Activated CD4-positive, alpha-beta memory T cell treated with anti-CD3 and anti-CD28 coated beads, Interleukin-2, amount 10 ng/mL, durations not matched to agents 7 days and 5 days (primary cell): Measurements from ENCODE around the gene TENM3. TPM values are rescaled to one million over a fixed set of nuclear protein-coding genes. Genes with fewer than 3 reads are reported as not detected.

Source experiments
- CTCF ChIA-PET: fragments of 350-600 bp; sonication (Branson Sonifier 250); formaldehyde crosslinking; loops from one replicate; lab custom pipeline; 2021; ENCODE audit warnings: antibody characterized with exemption, inconsistent platforms; lab: Charles Lee
- POLR2A ChIA-PET: fragments of 350-600 bp; sonication (Branson Sonifier 250); formaldehyde crosslinking; loops from one replicate; lab custom pipeline; 2021; ENCODE audit warnings: antibody characterized with exemption; lab: Charles Lee
- DNase-seq: peaks from one replicate; pipeline ENCODE4 v3.0.0-alpha.2; 2020
- H3K27ac Mint-ChIP-seq: one replicate; pipeline ENCODE4 v1.8.0; 2021; ENCODE audit warnings: mild to moderate bottlenecking, mixed read lengths
- H3K27me3 Mint-ChIP-seq: one replicate; pipeline ENCODE4 v1.8.0; 2021; ENCODE audit warnings: mixed read lengths
- H3K36me3 Mint-ChIP-seq: one replicate; pipeline ENCODE4 v1.8.0; 2021; ENCODE audit warnings: low read depth, mixed read lengths
- H3K4me1 Mint-ChIP-seq: one replicate; pipeline ENCODE4 v1.8.0; 2021; ENCODE audit warnings: mixed read lengths
- H3K4me3 Mint-ChIP-seq: one replicate; pipeline ENCODE4 v1.8.0; 2021; ENCODE audit warnings: mild to moderate bottlenecking, mixed read lengths
- H3K9me3 Mint-ChIP-seq: one replicate; pipeline ENCODE4 v1.8.0; 2021; ENCODE audit warnings: mixed read lengths
- total RNA-seq, 2 experiments: library from RNA; stranded (reverse); gene quantifications; one replicate each; pipeline ENCODE4 v1.2.3, GENCODE V29; 2021

TENM3 gene
- total RNA-seq, 2 experiments from 2014 or later, result not detected

- Mint-ChIP-seq H3K36me3 (no peaks in the 10 kb centered on the region), H3K27me3 (no peaks in the 10 kb centered on the region), H3K27ac (no peak overlapping the region), H3K4me1 (no peaks in the 10 kb centered on the region), H3K4me3 (no peak overlapping the region), H3K9me3 (no peaks in the 10 kb centered on the region)
- CTCF ChIA-PET, result no interaction called here
- POLR2A ChIA-PET, result no interaction called here
- DNase-seq, result no peak
Measured at GRCh38 chr4:182627996-182628395, 384.8 kb downstream of the TENM3 start.

DNA sequence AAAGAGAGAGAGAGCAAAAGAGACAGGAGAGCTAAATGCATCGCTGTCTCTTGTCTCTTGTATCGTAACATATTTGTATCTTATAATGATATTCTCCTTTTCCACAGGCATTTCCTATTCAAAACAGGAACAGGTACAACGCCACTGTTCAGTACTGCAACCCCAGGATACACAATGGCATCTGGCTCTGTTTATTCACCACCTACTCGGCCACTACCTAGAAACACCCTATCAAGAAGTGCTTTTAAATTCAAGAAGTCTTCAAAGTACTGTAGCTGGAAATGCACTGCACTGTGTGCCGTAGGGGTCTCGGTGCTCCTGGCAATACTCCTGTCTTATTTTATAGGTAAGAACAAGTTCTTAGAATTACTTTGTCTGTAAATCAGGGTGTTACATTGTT lies 385.3 kb downstream of the TENM3 start:
- ChIA-PET POLR2A (no interaction called here), CTCF (no interaction called here)
- Mint-ChIP-seq H3K4me3 (no peak overlapping the region), H3K9me3 (no peaks in the 10 kb centered on the region), H3K4me1 (no peaks in the 10 kb centered on the region), H3K36me3 (no peaks in the 10 kb centered on the region), H3K27me3 (no peaks in the 10 kb centered on the region), H3K27ac (no peak overlapping the region)
- DNase-seq, result no peak

DNA sequence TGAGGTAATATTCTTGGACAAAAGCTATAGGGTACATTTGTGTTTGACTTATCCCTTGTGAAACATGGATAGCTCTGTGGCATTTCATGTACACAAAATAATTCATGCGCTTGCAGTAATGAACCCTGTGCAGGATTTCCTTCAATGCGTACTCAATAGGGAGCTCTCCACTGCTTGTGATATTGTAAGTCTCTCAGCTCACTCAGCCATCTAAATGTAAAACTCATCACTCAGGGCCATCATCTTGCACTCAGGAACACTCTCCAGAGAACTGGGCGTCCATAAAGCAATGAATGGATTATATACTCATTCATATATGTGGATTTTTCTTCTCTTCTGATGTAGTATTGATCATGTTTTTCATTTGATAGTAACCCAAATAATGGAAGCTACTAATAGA lies 385.9 kb downstream of the TENM3 start:
- H3K27me3 Mint-ChIP-seq, result no peaks in the 10 kb centered on the region
- H3K9me3 Mint-ChIP-seq, result no peaks in the 10 kb centered on the region
- no peak overlapping the region for H3K27ac Mint-ChIP-seq
- H3K36me3 Mint-ChIP-seq, result no peaks in the 10 kb centered on the region
- DNase-seq, result no peak
- ChIA-PET POLR2A (no interaction called here), CTCF (no interaction called here)
- no peak overlapping the region for H3K4me3 Mint-ChIP-seq
- no peaks in the 10 kb centered on the region for H3K4me1 Mint-ChIP-seq

DNA sequence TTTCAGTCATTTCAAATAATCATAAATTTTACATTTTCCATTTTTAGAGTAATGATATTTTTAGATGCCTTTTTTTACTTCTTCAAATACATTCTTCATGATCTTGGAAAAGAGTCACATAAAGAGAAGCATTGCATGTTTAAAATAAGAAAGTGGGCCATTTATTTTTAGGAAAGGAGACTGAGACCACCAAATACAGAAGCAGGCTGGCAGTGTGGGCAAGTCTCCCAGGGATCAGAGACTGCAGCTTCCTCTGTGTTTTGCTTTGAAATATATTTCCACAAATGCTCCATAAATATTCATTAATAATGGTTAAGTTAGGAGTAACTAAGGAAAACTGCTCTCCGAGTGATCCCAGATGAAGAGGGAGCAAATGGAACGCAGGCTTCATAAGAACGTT lies 397.3 kb downstream of the TENM3 start:
- Mint-ChIP-seq H3K9me3 (no peaks in the 10 kb centered on the region), H3K36me3 (no peaks in the 10 kb centered on the region), H3K4me1 (no peaks in the 10 kb centered on the region), H3K27ac (no peak overlapping the region), H3K27me3 (no peaks in the 10 kb centered on the region), H3K4me3 (no peak overlapping the region)
- no peak for DNase-seq
- CTCF ChIA-PET, result no interaction called here
- POLR2A ChIA-PET, result no interaction called here

GRCh38 chr4:182640932-182641331 lies 397.7 kb downstream of the TENM3 start:
- Mint-ChIP-seq H3K27ac (no peak overlapping the region), H3K9me3 (no peaks in the 10 kb centered on the region), H3K4me3 (no peak overlapping the region), H3K27me3 (no peaks in the 10 kb centered on the region), H3K36me3 (no peaks in the 10 kb centered on the region), H3K4me1 (no peaks in the 10 kb centered on the region)
- ChIA-PET CTCF (no interaction called here), POLR2A (no interaction called here)
- no peak for DNase-seq

GRCh38 chr4:182642831-182643230 lies 399.6 kb downstream of the TENM3 start:
- no peaks in the 10 kb centered on the region for H3K9me3 Mint-ChIP-seq
- no peaks in the 10 kb centered on the region for H3K4me1 Mint-ChIP-seq
- DNase-seq, result no peak
- ChIA-PET CTCF (interaction anchor here (0.6 kb wide), 1 partner anchor 163 kb away, joined by 3 read pairs; no protein-coding TSS in a partner anchor), POLR2A (no interaction called here)
- H3K36me3 Mint-ChIP-seq, result no peaks in the 10 kb centered on the region
- no peak overlapping the region for H3K27ac Mint-ChIP-seq
- H3K27me3 Mint-ChIP-seq, result no peaks in the 10 kb centered on the region
- H3K4me3 Mint-ChIP-seq, result no peak overlapping the region

GRCh38 chr4:182643801-182644682 lies 400.8 kb downstream of the TENM3 start:
- no peaks in the 10 kb centered on the region for H3K4me1 Mint-ChIP-seq
- no peaks in the 10 kb centered on the region for H3K9me3 Mint-ChIP-seq
- H3K4me3 Mint-ChIP-seq, result no peak overlapping the region
- CTCF ChIA-PET, result no interaction called here
- POLR2A ChIA-PET, result no interaction called here
- no peaks in the 10 kb centered on the region for H3K36me3 Mint-ChIP-seq
- H3K27ac Mint-ChIP-seq, result no peak overlapping the region
- DNase-seq, result no peak
- H3K27me3 Mint-ChIP-seq, result no peaks in the 10 kb centered on the region

GRCh38 chr4:182644683-182645050 lies 401.5 kb downstream of the TENM3 start:
- no peaks in the 10 kb centered on the region for H3K36me3 Mint-ChIP-seq
- no peak overlapping the region for H3K4me3 Mint-ChIP-seq
- no peaks in the 10 kb centered on the region for H3K9me3 Mint-ChIP-seq
- DNase-seq, result no peak
- CTCF ChIA-PET, result no interaction called here
- H3K27me3 Mint-ChIP-seq, result no peaks in the 10 kb centered on the region
- no peak overlapping the region for H3K27ac Mint-ChIP-seq
- no peaks in the 10 kb centered on the region for H3K4me1 Mint-ChIP-seq
- POLR2A ChIA-PET, result no interaction called here

GRCh38 chr4:182645511-182645910 lies 402.3 kb downstream of the TENM3 start:
- no peak overlapping the region for H3K4me3 Mint-ChIP-seq
- DNase-seq, result no peak
- H3K27ac Mint-ChIP-seq, result no peak overlapping the region
- H3K9me3 Mint-ChIP-seq, result no peaks in the 10 kb centered on the region
- no peaks in the 10 kb centered on the region for H3K36me3 Mint-ChIP-seq
- ChIA-PET POLR2A (no interaction called here), CTCF (no interaction called here)
- H3K4me1 Mint-ChIP-seq, result no peaks in the 10 kb centered on the region
- H3K27me3 Mint-ChIP-seq, result no peaks in the 10 kb centered on the region

GRCh38 chr4:182647646-182648300 lies 404.6 kb downstream of the TENM3 start:
- POLR2A ChIA-PET, result no interaction called here
- no peaks in the 10 kb centered on the region for H3K4me1 Mint-ChIP-seq
- no peak overlapping the region for H3K27ac Mint-ChIP-seq
- DNase-seq, result no peak
- CTCF ChIA-PET, result no interaction called here
- no peak overlapping the region for H3K4me3 Mint-ChIP-seq
- H3K9me3 Mint-ChIP-seq, result no peaks in the 10 kb centered on the region
- H3K27me3 Mint-ChIP-seq, result no peaks in the 10 kb centered on the region
- no peaks in the 10 kb centered on the region for H3K36me3 Mint-ChIP-seq

GRCh38 chr4:182648766-182649165 lies 405.6 kb downstream of the TENM3 start:
- H3K9me3 Mint-ChIP-seq, result no peaks in the 10 kb centered on the region
- no peaks in the 10 kb centered on the region for H3K27me3 Mint-ChIP-seq
- CTCF ChIA-PET, result no interaction called here
- DNase-seq, result no peak
- H3K4me1 Mint-ChIP-seq, result no peaks in the 10 kb centered on the region
- H3K4me3 Mint-ChIP-seq, result no peak overlapping the region
- no peaks in the 10 kb centered on the region for H3K36me3 Mint-ChIP-seq
- H3K27ac Mint-ChIP-seq, result no peak overlapping the region
- POLR2A ChIA-PET, result no interaction called here

DNA sequence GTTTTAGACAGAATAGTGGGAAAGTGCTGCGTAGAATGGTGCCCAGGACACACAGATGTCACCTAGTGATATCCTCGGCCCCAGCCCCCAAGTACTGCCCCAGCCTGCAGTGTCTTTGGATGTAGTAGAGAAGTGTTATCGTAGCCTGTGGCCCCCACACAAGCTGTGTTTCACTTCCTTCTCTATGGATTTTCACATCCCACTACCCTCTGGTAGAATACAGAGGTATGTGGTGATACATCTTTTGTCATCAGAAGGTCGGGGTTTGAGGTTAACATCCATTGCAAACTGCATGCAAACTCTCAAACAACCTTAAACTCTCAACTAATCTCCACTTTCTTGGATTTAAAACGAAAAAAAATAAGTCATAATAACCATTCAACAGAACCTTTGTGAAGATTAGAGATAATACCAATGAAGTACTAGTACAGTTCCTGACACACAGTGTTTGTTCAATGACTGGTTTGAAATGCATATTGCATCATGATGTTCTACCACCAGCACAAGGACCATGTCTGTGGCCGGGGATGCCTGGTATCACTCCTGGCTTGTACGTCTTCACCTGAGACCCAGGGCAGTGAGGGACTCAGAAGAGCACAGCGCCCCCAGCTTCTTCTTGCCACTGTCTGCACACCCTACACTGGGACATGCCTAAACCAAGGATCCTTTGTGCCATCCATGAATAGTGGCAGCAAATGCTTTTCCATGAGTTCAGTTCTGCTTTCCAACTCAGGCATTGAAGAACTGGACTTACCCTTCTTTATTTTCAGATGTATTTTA lies 406.7 kb downstream of the TENM3 start:
- Mint-ChIP-seq H3K4me1 (no peaks in the 10 kb centered on the region), H3K27me3 (no peaks in the 10 kb centered on the region), H3K36me3 (no peaks in the 10 kb centered on the region), H3K27ac (no peak overlapping the region), H3K4me3 (no peak overlapping the region), H3K9me3 (no peaks in the 10 kb centered on the region)
- no peak for DNase-seq
- ChIA-PET POLR2A (no interaction called here), CTCF (no interaction called here)

GRCh38 chr4:182653596-182653995 lies 410.4 kb downstream of the TENM3 start:
- H3K9me3 Mint-ChIP-seq, result no peaks in the 10 kb centered on the region
- CTCF ChIA-PET, result no interaction called here
- no peak for DNase-seq
- H3K27ac Mint-ChIP-seq, result no peak overlapping the region
- POLR2A ChIA-PET, result no interaction called here
- H3K4me3 Mint-ChIP-seq, result no peak overlapping the region
- H3K36me3 Mint-ChIP-seq, result no peaks in the 10 kb centered on the region
- no peaks in the 10 kb centered on the region for H3K4me1 Mint-ChIP-seq
- no peaks in the 10 kb centered on the region for H3K27me3 Mint-ChIP-seq
